HG03460 (cell line): ENCODE measurements around the gene GPR137C.

Source experiments
- ATAC-seq: cut with Tn5 transposase; IDR thresholded peaks from one replicate; pipeline ENCODE4 v1.9.1; 2021; ENCODE audit not compliant: unreplicated experiment

The GPR137C gene, protein sequence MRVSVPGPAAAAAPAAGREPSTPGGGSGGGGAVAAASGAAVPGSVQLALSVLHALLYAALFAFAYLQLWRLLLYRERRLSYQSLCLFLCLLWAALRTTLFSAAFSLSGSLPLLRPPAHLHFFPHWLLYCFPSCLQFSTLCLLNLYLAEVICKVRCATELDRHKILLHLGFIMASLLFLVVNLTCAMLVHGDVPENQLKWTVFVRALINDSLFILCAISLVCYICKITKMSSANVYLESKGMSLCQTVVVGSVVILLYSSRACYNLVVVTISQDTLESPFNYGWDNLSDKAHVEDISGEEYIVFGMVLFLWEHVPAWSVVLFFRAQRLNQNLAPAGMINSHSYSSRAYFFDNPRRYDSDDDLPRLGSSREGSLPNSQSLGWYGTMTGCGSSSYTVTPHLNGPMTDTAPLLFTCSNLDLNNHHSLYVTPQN

GRCh38 chr14:52552063-52552988 lies at the start of gene GPR137C, which contains the start of gene TXNDC16:
GPR137C (plus strand) TSS chr14:52552836; CDS start chr14:52553148, 312 bp downstream.
TXNDC16 (minus strand) TSS chr14:52552505; CDS start chr14:52543557, 8,948 bp downstream.
- peak; percentile 94 for ATAC-seq

DNA sequence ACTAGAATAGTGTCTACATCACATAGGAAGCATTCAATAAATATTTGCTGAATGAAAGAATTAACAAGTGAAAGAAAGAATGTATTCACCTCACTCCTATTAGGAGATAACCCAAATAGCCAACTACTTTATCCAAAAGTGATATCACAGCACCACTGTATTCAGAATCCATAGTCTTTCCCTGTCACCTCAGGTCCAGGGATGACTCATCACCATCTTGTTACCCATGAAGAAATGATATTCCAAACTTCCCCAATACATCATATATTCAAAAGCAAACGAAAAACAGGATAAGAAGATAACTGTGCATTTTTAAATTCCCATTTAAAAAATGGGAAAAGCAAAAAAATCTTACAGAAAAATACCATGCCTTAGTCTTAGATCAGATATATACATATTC lies 39.4 kb upstream of the GPR137C start:
- ATAC-seq: no peak

DNA sequence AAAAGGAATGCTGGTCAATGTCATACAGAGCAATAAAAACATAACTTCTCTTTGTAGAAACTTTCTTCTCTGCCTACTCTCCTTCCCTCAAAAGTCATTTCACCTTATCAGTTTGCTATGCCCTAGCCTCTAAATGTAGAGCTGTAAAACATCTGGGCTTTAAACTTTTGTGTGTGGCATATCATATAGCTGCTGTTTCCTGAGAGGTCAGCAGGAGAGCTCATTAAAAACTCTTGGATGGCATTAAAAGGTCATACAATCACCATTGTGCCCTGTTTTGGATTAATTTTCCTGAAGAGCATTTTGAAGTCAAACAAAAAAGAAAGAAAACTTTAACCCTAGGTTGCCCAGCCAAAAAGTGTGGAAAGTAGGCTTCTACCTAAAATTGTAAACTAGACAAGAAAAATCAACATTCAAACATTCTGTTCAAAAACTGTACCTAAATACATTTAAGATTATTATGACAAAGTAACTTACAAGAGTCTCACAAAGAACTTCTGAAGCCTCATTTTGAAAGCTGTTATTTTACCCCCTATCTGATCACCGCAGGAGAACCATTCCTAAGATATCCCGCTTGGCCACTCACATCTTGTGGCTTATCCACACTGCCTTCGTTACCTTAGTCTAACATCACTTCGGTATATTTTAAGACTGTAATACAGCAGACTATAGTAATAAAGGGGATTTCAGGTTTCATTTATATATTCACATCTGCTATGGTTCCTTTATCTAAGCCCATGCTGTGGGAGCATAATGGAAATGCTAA lies 38.4 kb upstream of the GPR137C start:
- ATAC-seq: no peak

GRCh38 chr14:52522033-52522432 lies 30.6 kb upstream of the GPR137C start:
- ATAC-seq: no peak

GRCh38 chr14:52522581-52523345 lies 29.9 kb upstream of the GPR137C start:
- ATAC-seq: no peak

DNA sequence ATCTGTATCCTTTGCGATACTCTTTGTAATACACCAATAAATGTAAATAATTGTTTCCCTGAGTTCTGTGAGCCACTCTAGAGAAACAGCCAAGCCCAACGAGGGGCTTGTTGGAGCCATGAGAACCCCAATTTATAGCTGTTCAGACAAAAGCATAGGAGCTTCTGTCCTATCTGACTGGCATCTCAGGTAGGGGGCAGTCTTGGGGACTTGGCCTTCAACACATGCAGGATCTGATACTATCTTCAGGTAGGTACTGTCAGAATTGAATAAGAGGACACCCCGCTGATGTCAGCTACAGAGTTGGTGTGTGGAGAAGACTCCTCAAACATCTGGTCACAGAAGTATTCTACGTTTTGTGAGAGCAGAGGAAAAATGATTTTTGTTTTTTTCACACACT lies 25.6 kb upstream of the GPR137C start:
- ATAC-seq: no peak

DNA sequence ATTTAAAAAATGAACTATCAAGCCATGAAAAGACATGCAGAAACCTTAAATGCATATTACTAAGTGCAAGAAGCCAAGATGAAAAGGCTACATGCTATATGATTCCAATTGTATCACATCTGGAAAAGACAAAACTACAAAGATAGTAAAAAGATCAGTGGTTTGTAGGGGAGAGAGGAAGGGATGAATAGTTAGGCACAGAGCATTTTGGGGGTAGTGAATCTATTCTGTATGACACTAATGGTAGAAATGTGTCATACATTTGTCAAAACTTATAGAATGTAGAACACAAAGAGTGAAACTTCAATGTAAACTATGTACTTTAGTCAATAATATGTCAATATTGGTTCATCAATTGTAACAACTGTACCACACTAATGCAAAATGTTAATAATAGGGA lies 21.2 kb upstream of the GPR137C start:
- no peak for ATAC-seq

DNA sequence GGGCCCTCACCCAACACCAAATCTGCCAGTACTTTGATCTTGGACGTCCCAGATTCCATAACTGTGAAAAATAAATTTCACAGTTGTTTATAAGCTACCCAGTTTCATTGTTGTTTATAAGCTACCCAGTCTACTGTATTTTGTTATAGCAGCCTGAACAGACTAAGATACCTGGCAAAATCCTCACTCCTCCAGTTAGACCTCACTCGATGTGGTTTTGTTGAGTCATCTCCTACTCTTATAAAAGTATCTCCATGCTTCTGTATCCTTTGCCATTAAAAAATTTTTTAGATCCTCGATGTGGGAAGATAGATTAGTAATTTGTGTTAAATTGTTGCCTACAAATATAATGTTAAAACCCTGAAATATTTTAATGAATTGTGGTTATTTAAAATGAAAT lies 16.4 kb upstream of the GPR137C start:
- no peak for ATAC-seq

DNA sequence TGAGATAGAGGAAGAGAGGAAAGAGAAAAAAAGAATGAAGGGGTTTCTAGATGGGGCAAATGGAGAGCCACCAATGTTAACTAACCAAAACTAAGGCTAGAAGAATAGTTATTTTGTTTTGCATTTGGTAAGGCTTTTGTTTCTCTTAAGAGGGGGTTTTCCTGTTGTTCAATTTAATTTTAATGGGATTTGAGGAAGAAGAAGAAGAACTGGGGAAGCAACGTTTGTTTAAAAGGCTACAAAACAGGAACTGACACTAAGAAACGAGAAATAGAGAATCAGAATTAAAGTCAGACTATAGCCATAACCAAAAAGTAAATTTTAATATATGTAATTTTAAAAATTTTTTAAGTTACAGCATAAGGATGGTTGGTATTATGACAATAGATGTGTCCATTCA lies 14.0 kb upstream of the GPR137C start:
- ATAC-seq: no peak

- ATAC-seq: no peak
Measured at GRCh38 chr14:52545584-52546317, 6.9 kb upstream of the GPR137C start.

- ATAC-seq: no peak
Measured at GRCh38 chr14:52546318-52546670, 6.3 kb upstream of the GPR137C start.

DNA sequence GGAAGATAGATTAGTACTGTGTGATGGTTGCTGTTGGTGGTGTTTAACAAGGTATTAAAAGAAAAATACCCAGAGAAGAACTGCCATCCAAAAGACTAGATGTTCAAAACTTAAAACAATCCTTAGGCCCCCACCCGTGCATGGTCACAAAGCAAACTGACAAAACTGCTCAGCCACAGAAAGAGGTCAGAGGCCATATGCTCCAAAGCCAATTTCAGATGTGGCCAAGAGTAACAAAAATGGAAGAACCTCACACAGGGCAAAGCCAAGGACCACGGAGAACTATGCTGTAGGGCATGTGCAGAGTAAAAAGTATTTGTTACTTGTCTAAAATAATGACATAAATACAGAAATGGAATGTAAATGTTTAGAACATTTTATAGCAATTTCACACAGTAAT lies 5.6 kb upstream of the GPR137C start:
- no peak for ATAC-seq

DNA sequence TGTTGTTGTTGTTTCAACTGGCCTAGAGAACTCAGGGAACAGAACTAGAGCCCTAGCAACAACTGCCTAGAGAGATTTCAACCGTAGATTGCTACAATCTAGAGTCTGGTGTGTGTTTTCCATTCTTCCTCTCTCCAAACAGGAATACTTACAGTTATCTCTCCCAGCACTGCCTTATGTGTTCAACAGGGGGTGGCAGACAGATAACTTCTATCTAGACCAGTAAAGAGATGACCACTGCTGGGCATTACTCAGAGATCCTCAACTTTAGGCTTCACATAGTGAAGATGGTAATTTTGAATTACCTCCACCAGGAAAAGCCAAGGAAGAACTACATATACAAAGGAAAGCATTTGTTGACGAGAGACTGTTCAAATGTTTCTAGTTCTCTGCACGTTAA lies 5.1 kb upstream of the GPR137C start:
- no peak for ATAC-seq

- no peak for ATAC-seq
Measured at GRCh38 chr14:52550661-52551060, 2.0 kb upstream of the GPR137C start.

GRCh38 chr14:52551205-52551604 lies 1.4 kb upstream of the GPR137C start:
- ATAC-seq: no peak

DNA sequence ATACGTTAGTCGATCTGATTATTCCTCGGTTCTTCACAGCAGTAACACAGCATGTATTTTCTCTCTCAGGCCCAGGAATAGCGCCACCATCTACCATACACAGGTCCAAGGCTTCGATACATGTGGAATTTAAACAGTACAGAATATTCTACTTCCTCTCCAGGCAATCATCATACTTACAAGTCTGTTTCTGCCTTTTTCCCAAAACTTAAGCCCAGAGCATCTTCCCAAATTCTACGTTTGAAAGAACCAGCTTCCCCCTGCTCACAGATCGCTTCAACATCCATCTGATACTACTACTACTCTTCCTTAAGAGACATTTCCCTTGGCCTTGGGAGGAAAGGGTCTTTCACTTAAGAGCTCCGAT lies 957 bp upstream of the GPR137C start:
- no peak for ATAC-seq

DNA sequence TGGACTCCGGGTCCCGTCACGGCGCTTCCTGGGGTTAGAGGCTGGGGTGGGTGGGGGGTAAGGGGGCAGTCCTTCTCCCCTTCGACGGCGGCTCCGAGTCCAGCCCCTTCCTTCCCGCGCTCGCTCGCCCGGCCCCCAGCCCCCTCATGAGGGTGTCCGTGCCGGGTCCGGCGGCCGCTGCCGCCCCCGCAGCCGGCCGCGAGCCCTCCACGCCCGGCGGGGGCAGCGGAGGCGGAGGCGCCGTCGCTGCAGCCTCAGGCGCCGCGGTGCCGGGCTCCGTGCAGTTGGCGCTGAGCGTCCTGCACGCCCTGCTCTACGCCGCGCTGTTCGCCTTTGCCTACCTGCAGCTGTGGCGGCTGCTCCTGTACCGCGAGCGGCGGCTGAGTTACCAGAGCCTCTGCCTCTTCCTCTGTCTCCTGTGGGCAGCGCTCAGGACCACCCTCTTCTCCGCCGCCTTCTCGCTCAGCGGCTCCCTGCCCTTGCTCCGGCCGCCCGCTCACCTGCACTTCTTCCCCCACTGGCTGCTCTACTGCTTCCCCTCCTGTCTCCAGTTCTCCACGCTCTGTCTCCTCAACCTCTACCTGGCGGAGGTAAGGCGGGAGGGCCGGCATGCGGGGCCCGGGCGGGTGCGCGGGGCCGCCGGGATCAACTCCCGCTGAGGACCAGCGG lies 500 bp downstream of the GPR137C start:
- ATAC-seq: peak; percentile 25

GRCh38 chr14:52553671-52554575 lies 1.3 kb downstream of the GPR137C start:
- ATAC-seq: no peak
